HG02642 (cell line): ENCODE results near the gene RETREG2.

Experiments used
- ATAC-seq: cut with Tn5 transposase; IDR thresholded peaks from one replicate; pipeline ENCODE4 v1.9.1; 2021; ENCODE audit warnings: mild to moderate bottlenecking; ENCODE audit not compliant: unreplicated experiment, poor library complexity

RETREG2 gene

GRCh38 chr2:219177552-219178376 is at the start of gene RETREG2:
Gene RETREG2 (plus strand): TSS chr2:219178275. CDS start chr2:219178353, 78 bp downstream.
- peak; percentile 55 for ATAC-seq

DNA sequence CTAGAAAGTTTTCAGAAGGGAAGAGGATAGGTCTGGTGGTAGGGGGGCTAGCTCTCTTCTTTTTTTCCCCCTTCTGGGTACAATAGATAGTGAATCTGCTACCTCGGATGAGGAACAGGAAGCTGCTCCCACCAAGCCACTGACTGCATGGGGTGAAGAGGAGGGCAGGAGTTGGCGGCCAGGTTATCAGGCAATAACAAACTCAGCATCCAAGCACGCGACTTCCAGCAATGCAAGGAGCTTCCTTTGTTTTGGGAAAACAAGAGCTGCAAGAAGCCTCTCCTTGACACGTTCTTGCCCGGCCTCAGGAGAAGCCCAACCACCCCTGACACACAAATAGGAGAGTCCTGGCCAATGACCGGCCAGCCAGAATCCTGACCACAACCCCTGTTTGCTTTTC is 49.7 kb upstream of the RETREG2 start:
- no peak for ATAC-seq

GRCh38 chr2:219129589-219129988 is 48.5 kb upstream of the RETREG2 start:
- no peak for ATAC-seq

- ATAC-seq: no peak
These were observed 46.7 kb upstream of the RETREG2 start for GRCh38 chr2:219131327-219131726.

DNA sequence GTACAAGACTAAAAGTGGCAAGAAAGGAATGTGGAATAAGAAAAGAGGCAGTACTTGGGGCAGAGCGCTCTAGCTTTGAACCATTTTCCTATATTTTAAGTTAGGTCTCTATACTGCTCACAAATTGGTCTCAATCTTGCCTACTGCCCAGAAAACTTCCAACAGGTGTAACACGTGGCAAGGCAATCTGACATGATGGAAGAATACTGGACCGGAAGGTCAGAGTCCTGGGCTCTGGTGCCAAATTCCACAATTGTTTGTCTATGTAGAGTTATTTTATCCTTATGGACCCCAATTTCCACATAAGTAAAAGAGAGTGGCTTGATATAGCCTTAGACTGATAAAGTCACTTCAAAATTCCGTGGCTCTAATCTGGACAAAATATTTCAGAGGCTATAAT is 46.3 kb upstream of the RETREG2 start:
- ATAC-seq: no peak

DNA sequence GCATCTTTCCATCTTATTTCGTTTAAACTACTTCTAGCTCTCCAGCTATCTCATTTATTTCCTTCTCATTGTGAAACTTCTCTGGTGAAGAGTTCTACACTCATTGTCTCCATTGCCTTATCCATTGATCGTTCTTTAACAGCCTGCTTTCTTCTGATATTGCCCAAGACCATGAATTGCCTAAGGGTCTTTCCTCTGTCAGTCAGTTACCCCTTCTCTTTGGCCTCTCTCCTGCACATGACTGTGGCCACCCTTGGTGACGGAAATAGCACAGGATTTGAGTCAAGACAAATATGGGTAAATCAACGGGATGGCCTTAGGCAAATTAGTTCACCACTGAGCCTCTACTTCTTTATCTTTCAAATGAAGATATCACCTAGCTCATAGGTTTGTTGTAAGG is 44.1 kb upstream of the RETREG2 start:
- ATAC-seq: no peak

DNA sequence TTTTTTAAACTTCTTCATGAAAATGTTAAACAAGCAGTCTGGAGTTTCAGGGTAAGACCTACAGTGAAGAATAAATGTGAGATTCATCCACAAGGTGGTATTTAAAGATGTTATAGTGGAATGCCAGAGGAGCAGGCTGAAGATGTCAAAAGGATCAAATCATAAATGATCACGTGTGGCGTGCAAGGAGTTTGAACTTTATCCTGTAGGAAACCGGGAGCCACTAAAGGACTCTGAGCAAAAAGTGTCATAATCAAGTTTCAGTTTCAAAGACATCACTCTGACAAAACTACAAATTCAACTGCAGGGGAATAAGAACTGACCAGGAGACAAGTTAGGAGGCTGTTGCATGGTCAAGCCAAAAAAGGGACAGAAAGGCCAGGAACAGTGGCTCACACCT is 37.4 kb upstream of the RETREG2 start:
- no peak for ATAC-seq

DNA sequence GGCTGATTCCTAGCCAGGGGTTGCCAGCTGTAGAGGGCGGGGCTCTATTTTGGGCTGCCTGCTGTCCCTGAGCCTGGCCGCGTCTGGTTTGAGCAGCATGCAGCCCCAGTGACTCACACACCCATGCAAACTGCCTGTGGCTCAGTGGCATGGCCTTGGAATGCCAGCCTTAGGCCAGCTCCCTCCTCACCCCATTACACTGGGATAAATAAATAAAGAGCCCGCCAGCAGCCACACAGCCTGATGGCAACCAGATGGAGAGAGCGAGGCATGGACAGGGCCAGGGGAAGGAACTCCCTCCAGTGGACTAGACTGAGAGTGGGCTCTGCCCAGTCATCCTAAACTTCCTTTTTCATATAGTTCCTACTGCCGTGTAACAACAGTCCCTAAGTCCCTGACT is 35.7 kb upstream of the RETREG2 start:
- no peak for ATAC-seq

GRCh38 chr2:219149667-219150066 is 28.4 kb upstream of the RETREG2 start:
- ATAC-seq: no peak

DNA sequence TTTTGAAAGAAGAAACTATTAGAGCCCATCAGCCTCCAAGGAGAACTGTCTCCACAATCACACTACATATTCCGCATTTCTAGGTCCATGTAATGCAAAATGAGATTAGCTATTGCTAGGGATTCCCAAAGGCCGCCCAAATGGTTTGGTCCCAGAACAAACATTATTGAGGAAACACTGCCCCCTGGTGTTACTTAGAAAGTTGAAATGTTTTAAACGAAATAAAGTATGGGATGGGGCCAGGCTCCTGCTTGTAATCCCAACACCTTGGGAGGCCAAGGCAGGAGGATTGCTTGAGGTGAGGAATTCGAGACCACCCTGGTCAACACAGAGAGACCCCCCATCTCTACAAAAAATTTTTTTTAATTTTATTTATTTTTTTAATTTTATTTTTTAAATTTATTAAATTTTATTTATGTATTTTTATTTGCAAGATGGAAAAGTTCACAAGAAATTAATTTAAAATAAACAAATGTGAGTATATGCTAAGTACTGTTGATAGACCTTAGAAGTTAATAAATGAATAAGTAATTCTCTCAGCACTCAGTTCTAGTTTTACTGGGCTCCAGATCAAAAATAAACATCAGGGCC is 22.9 kb upstream of the RETREG2 start:
- no peak for ATAC-seq

GRCh38 chr2:219157396-219157795 is 20.7 kb upstream of the RETREG2 start:
- no peak for ATAC-seq

- no peak for ATAC-seq
These were observed 20.1 kb upstream of the RETREG2 start for GRCh38 chr2:219158025-219158424.

DNA sequence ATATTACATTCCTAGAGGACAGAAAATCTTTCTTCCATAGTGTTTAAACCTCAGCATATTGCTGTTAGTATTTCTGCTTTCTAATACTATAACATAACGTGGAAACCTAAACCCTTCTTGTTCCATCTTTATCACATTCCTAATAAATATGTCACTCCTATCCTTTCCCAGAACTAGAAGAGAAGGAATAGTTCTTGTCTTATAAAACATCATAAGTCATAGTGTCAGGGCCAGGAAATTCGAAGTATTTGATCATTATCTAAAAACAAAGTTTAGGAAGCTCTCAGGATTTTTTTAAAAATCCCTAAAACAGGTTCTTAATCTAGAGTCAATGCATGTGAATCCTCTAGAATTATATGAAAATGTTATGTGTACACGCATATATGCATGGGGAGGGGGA is 19.5 kb upstream of the RETREG2 start:
- no peak for ATAC-seq

DNA sequence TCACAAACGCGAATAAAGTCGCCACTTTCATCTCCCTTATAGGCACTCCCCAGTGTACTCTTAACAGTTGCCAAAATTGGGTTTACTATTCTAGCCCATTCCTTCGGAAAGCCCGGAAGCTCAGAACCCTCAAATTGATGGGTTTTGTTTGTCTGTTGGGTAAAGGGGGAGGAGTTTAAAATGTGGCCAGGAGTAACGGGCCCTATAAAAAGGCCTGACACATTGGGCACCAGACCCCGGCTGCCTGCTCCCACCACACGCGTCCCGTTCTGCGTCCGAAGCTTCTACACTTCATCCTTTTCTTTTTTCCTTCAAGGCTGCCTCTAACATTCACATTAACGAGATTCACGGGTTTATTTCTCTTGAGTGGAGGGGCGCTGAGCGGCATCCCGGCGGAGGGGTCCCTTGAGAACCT is 18.3 kb upstream of the RETREG2 start:
- no peak for ATAC-seq

DNA sequence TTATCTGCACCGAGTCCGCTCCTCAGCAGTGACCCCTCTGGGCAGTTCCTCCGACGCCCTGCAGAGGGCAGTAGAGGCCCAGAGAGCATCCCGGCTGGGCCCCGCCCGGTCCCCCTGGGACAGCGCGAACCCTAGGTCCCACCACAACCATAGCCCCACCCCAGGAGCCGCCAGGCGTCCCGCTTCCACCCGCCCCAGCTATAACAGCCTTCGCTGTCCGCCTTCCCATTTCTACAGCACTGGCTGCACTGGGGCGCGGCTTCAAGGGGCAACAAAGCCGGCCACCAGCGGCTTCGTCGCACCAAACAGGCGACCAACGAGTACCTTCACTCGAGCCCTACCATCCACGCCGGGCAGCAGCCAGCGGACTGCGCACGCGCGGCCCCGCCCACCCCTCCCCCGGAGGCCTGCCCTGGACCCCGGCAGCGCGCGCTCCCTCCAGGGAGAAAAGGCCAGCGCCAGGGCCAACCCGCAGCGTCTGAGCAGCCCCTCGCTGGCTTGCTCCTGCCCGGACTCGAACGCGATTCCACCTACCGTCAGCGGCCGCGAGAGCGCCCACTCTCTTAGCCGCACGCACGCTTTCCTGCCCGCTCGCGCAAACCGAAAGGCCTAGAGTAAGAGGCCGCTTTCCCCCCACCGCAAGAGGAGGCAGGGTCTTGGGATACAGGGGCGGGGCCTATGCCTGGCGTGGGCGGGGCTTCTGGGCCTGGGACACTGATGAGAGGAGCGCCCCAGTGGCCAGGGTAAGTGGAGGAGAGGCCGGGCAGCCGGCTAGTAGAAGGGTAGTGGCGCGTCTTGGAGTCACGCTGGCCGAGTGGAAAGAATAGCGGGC is 17.7 kb upstream of the RETREG2 start, which contains the start of gene NHEJ1:
TSS of gene NHEJ1 (minus strand) at position 630 of the 832 bp plus-strand sequence. CDS start 2,453 bp downstream, outside the sequence.
- ATAC-seq: peak; percentile 86

DNA sequence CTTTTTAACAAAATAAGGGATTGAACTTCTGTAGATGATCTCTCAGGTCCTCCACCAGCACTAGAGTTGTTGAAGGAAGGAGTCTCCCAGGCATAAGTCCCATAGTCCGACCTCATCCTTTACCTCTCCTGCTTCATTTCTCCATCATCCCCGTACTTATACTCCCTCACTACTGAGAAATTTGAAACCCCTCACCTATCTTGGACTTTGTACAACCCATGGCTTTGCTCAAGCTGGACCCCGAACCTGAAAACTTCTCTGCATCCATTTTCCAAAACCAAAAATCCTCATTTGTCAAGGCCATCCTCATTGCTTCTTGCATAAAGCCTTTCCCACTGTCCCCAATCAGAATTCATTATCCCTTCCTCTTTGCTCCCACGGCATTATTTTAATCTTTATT is 17.0 kb upstream of the RETREG2 start:
- ATAC-seq: no peak

- no peak for ATAC-seq
These were observed 14.9 kb upstream of the RETREG2 start for GRCh38 chr2:219163156-219163555.

GRCh38 chr2:219165058-219165911 is 12.8 kb upstream of the RETREG2 start:
- no peak for ATAC-seq

- no peak for ATAC-seq
These were observed 10.1 kb upstream of the RETREG2 start for GRCh38 chr2:219167997-219168396.

DNA sequence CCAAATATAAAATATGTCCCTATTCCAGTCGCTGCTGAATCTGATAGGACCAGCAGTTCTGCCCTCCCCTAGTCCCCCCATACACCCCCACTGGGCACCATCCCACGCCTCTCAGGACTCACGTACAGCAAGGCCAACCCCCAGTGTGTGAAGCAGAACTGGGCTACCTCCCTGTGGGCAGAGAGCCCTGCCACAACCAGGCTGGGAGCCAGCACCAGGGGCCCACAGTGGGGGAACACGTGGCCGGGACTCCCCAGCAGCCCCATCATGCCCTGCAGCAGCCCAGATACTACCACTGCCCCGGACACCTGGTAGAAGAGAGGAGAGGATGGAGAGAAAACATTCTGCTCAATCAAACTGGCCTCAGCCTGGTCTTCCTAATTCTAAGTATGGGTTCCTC is 9.5 kb upstream of the RETREG2 start:
- ATAC-seq: no peak
